HG02610 (cell line): ENCODE results near the gene EFNA1.
"Not testable (repeated sequence)": the region's sequence is repeated elsewhere in the genome, so short reads cannot be mapped to it uniquely, and the experiment has no call there.

ENCODE experiments used
- ATAC-seq: cut with Tn5 transposase; IDR thresholded peaks from one replicate; pipeline ENCODE4 v1.9.1; 2021; ENCODE audit warnings: mild to moderate bottlenecking, moderate library complexity; ENCODE audit not compliant: unreplicated experiment

EFNA1 gene

GRCh38 chr1:155140630-155140953 lies 12.9 kb downstream of the EFNA1 start:
- no peak for ATAC-seq

- no peak for ATAC-seq
Measured at GRCh38 chr1:155141749-155142148, 14.1 kb downstream of the EFNA1 start.

- no peak for ATAC-seq
Measured at GRCh38 chr1:155145491-155145890, 17.8 kb downstream of the EFNA1 start.

GRCh38 chr1:155155996-155156643 lies 28.4 kb downstream of the EFNA1 start:
- ATAC-seq, result not testable (repeated sequence)

GRCh38 chr1:155158991-155159390 lies 31.3 kb downstream of the EFNA1 start:
- no peak for ATAC-seq

GRCh38 chr1:155160128-155160527 lies 32.5 kb downstream of the EFNA1 start:
- ATAC-seq, result no peak

GRCh38 chr1:155162631-155163030 lies 35.0 kb downstream of the EFNA1 start:
- not testable (repeated sequence) for ATAC-seq

GRCh38 chr1:155163785-155164184 lies 36.1 kb downstream of the EFNA1 start:
- not testable (repeated sequence) for ATAC-seq

- ATAC-seq, result not testable (repeated sequence)
Measured at GRCh38 chr1:155164625-155165024, 36.9 kb downstream of the EFNA1 start.

- no peak for ATAC-seq
Measured at GRCh38 chr1:155166051-155166470, 38.4 kb downstream of the EFNA1 start.

GRCh38 chr1:155166471-155167165 lies 38.9 kb downstream of the EFNA1 start:
- ATAC-seq, result no peak

GRCh38 chr1:155167166-155168104 lies 39.8 kb downstream of the EFNA1 start:
- no peak for ATAC-seq

GRCh38 chr1:155168105-155168445 lies 40.4 kb downstream of the EFNA1 start:
- not testable (repeated sequence) for ATAC-seq

GRCh38 chr1:155168456-155169210 lies 41.0 kb downstream of the EFNA1 start:
- ATAC-seq, result no peak

GRCh38 chr1:155169541-155169940 lies 41.9 kb downstream of the EFNA1 start:
- no peak for ATAC-seq

- no peak for ATAC-seq
Measured at GRCh38 chr1:155170101-155170785, 42.6 kb downstream of the EFNA1 start.

GRCh38 chr1:155170806-155171205 lies 43.1 kb downstream of the EFNA1 start:
- ATAC-seq, result no peak

GRCh38 chr1:155171836-155172731 lies 44.4 kb downstream of the EFNA1 start:
- peak; percentile 17 for ATAC-seq

GRCh38 chr1:155172732-155173477 lies 45.2 kb downstream of the EFNA1 start, which contains the start of gene KRTCAP2:
KRTCAP2 (minus strand) TSS chr1:155173304; CDS start chr1:155173224, 80 bp downstream.
- ATAC-seq, result peak; percentile 56
